HG03439 (cell line): ENCODE measurements around the gene CLDN19.

ENCODE experiments used
- ATAC-seq: cut with Tn5 transposase; IDR thresholded peaks from one replicate; pipeline ENCODE4 v1.9.1; 2021; ENCODE audit warnings: mild to moderate bottlenecking, moderate library complexity; ENCODE audit not compliant: unreplicated experiment

Gene CLDN19, protein sequence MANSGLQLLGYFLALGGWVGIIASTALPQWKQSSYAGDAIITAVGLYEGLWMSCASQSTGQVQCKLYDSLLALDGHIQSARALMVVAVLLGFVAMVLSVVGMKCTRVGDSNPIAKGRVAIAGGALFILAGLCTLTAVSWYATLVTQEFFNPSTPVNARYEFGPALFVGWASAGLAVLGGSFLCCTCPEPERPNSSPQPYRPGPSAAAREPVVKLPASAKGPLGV

DNA sequence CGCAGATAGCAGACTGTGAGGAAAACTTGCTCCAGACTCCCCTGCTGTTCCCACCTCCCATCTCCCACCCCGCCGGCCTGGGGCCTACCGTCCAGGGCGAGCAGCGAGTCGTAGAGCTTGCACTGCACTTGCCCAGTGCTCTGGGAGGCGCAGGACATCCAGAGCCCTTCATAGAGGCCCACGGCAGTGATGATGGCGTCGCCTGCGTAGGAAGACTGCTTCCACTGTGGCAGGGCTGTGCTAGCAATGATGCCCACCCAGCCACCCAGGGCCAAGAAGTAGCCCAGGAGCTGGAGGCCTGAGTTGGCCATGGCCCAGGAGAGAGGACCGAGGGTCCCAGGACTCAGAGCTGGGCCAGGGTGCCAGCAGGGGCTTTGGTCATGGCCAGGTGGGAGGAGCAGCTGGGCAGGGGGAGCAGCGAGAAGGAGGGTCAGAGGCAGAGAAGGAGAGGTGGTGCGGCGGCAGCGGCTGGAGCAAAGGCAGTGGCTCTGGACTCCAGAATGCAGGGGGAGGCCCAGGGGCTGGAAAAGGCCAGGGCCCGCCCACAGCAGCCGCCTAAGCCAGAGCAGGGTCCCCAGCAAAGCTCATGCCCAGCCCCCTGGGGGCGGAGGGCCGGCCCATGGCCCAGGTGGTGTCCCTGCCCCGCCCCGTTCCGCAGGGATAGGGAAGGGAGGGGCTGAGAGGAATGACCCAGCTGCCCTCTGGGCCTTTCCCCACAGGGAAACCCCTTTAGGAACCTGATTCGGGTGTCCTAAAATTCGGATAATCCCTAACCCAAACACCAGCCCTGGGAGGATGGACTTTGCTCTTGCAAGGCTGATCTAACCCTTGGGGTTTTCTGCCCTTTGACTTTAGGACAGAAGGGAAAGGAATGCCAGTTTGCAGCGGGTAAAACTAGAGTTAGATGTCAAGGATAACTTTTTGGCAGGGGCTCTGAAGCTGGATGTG is at the start of gene CLDN19:
Gene CLDN19 (minus strand): TSS at position 484 of the 948 bp plus-strand sequence. CDS start 173 bp downstream, at position 311.
- ATAC-seq = no peak

DNA sequence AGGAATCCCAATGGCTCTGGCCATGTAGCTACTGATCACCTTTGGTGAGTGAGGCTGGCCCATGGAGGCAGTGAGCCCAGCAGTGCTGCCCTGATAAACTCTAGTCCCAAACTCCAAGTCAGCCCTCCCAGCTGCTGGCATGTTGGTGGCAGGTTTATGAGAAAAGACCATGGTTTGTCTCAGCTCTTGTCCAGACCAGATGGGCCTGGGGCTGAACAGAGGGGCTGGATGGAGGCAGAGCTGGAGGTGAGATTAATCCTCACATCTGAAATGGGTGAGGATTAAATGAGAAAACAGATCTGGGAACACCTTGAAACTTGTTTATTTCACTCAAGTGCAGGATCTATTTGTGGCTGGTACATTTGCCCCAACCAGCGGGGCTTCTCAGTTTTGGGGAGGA is 48.0 kb upstream of the CLDN19 start:
- no peak for ATAC-seq

DNA sequence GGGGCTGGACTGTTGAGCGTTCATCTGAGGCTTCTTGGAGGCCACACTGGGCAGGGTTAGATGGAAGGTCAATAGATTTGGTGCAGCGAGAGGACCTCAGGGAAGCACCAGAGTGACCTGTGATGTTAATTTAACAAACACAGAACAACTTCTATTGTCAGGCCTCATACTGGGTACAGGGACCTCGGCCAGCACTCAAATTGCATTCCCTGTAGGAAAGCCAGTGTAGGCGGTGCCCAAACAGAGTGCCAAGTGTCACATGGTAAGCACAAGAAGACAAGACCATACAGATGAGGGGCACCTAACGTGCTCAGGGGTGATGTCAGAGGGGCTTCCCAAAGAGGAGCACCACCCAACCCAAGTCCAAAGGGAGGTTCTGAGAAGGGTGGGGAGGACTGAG is 46.1 kb upstream of the CLDN19 start:
- ATAC-seq = no peak

DNA sequence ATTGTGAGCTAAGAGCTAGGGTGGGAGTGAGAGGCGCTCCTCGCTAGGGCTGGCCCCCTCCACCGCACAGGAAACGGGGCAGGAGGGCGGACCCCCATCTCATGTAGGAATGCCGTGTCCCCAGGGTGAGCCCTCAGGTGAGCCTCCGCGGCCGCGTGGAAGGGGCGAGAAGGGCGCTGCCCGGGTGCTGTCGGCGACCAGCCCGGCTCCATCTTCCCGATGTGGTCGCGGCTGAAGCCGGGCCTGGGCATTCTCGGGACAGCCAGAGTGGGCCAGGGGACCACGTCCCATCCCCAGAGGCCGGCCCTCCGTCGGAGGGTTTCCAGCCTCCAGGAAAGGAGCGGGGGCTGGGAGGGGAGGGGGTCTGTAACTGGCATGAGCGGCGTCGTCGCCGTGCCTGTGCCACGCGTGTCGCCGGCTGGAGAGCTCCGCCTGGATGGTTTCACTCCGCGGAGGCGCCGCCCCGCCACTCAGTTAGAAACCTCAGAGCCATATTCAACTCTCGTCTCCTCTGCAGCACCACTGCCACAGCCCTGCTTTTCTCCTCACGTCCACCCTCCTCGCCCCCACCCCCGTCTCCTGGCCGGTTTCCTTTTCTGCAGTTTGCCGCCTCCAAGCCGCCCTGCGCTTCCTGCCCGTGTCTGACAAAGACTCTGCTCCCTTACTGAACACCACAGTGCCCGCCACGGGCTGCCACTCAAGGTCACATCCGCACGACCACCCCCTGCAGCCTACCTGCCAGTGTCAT is 45.1 kb upstream of the CLDN19 start, which contains the start of gene TMEM269:
Gene TMEM269 (plus strand): TSS at position 46 of the 748 bp plus-strand sequence. CDS start 4,903 bp downstream, outside the sequence.
- no peak for ATAC-seq

DNA sequence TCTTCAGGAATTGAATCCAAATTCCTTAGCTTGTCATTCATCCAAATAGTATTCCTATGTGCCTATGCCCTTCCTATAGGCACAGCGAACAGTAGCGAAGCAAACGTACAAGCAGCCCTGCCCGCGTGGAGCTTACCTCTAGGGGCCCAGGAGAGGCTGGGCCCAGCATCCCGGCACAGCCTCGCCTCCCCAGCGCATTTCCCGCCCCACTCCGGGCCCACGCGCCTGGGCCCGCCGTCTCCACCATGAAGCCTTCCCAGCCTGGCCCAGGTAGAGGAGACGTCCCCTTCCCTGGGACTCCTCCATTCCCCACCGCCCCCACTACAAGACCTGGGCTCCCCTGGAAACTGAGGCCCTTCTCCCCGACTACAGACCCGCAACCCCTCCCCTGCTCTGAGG is 44.5 kb upstream of the CLDN19 start:
- ATAC-seq = no peak

DNA sequence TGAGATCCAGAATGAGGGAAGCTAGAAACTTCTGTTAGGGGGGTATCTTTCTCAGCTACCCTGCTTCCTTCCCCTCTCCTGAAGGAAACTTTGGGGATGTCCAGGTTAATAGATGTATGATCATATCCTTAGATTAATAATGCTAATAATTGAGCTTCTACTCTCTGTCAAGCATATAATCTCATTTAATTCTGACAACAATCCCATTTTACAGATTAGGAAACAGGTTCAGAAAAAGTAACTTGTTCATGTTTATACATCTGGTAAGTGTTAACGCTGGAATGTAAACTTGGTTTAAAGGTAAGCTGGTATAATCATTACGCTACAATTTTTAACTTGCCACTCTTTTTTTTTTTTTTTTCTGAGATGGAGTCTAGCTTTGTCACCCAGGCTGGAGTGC is 43.1 kb upstream of the CLDN19 start:
- no peak for ATAC-seq

DNA sequence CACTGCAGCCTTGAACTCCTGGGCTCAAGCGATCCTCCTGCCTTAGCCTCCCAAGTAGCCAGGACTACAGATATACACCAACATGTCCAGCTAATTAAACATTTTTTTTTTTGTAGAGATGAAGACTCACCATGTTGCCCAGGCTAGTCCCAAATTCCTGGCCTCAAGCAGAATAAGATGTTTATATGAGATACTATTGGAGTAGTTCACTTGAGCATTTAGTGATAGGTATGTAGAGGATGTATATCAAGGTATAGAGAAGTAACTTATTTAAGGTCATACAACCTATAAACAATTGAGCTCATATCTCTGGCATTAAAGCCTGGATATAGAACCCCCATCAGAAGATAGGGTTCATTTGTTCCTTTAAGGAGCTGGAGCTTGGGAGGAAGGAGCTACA is 40.1 kb upstream of the CLDN19 start:
- no peak for ATAC-seq

DNA sequence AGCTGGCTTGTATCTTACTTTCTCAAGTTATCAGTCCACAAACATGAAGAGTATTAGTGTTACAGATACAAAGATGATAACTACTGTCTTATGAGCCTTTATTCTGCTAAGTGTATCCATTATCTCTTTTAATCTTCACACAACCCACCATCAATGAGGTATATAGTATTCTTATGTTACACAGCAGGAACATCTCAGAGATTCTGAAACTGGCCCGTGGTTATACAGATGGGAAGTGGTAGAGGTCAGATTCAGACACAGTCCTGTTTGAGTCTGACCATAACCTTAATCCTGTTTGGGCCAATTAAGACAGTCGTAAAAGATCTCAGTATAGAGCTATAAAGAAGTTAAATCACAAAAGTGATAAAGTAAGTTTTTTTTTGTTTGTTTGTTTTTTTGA is 39.7 kb upstream of the CLDN19 start:
- ATAC-seq = no peak

DNA sequence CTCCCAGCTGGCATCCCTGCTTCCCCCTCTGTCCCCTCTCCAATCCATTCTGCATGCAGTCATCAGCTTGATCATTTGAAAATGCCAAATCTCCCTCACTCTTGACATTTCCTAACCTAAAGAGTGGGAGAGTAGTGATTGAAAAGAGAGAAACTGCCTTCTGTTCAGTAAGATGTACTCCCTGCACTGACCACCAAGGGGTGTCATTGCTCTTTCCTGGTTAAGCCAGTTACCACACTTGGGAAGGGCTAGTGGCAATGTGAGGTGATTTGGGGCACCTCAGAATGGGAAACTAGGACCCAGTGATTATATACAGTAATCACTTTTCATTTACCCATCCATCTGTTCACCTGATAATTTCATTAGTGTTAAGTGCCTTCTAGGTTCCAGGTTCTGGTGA is 37.8 kb upstream of the CLDN19 start:
- ATAC-seq = no peak

DNA sequence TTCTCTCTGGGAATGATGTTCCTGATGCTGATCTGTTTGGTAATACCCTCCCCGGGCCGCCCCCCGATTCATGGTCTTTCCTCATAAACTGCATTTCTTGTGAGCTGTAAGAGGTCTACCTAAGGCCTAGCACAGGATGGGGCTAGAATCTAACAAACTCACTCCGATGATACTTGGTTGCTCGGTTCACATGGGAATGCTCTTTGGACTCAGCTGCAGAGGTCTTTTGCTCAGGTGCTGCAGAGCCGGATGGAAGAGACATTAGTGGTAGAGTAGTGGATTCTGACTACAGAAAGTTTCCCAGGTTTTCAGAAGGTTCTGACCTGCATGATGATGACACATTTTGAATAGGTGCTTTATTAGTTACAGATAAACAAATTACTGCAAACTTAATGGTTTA is 36.5 kb upstream of the CLDN19 start:
- ATAC-seq = no peak

DNA sequence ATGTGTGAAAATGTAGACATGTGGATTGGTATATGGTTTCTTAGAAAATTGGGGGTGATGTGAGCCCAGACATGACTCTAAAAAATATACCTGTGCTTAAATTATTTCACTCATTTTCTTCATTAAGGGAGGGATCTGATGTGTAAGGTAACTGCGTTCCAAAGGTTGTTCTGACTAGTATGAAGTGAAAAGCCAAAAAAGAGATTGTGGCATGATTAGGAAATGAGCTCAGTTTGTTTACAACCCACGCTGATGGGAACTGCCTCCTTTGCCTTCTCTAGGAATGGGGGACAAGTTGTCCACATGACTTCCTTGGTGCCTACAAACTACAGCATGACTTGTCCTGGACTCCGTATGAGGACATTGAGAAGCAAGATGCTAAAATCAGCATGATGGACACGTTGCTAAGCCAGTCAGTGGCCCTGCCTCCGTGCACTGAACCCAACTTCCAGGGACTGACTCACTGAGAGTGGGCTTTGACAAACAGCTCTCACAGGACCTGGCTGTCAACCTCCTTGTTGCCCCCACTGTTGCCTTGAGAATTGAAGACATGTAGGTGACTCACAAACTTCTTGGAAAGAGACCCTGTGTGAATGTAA is 35.0 kb upstream of the CLDN19 start:
- no peak for ATAC-seq

DNA sequence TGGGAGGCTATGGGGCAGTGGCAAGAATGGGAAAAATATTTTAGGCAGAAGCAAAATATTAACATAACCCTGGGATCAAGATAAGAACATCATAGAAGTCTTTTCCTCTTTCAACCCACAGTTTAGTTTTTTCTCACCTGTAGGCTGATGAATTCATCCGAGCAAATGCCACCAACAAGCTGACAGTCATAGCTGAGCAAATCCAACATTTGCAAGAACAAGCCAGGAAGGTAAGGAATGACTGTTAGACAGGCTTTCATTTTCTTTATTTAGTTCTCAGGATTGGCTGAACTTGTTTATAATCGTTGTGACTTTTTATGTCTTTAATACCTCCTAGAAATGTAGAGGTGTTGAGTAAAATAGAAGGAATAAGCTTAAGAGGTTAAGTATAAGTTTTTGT is 33.4 kb upstream of the CLDN19 start:
- no peak for ATAC-seq

DNA sequence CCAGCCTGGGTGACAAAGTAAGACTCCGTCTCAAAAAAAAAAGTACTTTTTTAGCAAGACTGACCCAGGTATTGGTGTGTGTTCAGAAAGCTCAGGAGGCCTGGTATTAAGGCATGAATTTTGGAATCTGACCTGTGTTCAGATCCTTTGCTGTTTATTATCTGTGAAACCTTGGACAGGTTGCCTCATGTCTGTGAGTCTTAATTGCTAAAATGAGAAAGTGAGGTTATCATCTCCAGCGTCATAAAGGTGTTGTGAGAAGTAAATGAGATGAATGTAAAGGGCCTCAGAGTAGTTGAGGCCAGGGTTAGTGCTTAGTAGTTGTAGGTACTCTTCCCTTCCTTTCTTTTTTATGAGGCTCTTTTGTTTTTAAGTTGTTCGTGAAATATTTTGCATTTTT is 29.8 kb upstream of the CLDN19 start:
- ATAC-seq = no peak

DNA sequence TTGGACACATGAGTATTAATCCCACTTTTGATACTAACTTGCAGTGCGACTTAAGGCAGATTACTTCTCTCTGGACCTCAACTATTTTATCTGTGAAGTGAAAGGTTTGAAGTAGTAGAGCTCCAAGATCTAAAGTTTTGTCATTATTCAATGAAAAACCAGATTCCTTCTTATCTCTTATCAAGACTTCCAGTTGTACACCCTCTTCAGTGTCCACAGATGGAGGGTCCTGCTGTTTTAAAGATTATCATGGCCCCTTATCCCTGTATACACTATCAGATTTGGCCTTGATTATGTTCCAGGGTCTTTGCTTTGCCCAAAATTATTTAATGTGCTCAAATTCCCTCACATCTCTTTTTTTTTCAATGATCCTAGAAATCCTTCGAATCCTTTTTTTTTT is 28.1 kb upstream of the CLDN19 start:
- no peak for ATAC-seq

DNA sequence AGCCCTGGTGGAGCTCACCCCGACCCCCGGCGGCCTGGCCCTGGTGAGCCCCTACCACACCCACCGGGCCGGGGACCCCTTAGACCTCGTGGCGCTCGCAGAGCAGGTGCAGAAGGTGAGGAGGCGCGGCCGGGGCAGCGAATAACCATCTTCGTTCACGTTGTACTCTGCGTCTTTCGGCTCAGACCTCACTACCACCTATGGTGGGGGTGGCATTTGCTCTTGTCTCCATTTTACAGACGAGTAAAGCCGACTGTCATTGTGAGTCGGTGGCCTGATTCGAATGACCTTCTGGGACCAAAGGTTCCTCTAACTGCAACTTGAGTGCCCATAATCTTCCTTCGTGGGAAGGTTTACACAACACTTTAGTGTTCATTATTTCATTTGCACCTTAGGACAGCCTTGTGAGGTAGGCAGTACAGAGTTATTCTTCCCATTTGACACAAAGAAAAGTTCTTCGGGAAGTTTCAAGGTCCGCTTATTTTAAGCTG is 27.5 kb upstream of the CLDN19 start:
- ATAC-seq = peak; percentile 3

DNA sequence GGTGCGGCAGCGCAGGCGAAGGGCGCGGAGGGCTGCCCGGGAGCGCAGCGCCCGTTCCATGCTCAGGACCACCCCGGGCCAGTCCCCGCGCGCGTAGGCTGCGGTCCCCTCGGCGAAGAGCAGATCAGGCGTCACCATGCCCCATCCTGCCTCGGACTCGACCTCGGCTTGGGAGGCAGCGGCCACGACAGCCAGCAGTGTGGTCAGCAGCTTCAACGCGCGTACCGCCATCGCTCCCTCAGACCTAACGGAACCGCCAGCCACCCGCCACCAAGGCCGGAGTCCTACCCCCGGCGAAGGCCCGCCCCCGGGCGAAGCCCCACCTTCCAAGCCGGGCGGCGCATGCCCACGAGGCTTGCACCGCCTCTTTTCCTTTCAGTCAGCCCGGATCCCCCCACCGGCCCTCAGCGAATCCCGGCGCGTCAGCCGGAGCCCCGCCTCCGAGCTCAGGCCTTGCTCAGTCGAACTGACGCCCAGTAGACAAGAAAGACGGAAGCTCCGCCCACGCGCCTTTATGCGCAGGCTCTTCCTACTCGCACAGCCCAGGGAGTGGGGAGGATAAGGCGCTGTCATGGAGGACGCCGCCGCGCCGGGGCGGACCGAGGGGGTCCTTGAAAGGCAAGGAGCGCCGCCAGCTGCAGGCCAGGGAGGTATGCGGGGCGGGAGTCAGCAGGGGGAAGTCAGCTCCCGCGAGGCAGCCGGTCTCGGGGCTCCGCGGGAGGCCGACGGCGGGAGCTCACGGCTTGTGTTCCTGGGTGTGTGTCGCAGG is 26.9 kb upstream of the CLDN19 start, which contains the start of the genes C1orf50 and P3H1:
Gene C1orf50 (plus strand): TSS at position 509 of the 769 bp plus-strand sequence. CDS start 63 bp downstream, at position 572.
Gene P3H1 (minus strand): TSS at position 288 of the 769 bp plus-strand sequence. CDS start 57 bp downstream, at position 231.
- ATAC-seq = peak; percentile 87

DNA sequence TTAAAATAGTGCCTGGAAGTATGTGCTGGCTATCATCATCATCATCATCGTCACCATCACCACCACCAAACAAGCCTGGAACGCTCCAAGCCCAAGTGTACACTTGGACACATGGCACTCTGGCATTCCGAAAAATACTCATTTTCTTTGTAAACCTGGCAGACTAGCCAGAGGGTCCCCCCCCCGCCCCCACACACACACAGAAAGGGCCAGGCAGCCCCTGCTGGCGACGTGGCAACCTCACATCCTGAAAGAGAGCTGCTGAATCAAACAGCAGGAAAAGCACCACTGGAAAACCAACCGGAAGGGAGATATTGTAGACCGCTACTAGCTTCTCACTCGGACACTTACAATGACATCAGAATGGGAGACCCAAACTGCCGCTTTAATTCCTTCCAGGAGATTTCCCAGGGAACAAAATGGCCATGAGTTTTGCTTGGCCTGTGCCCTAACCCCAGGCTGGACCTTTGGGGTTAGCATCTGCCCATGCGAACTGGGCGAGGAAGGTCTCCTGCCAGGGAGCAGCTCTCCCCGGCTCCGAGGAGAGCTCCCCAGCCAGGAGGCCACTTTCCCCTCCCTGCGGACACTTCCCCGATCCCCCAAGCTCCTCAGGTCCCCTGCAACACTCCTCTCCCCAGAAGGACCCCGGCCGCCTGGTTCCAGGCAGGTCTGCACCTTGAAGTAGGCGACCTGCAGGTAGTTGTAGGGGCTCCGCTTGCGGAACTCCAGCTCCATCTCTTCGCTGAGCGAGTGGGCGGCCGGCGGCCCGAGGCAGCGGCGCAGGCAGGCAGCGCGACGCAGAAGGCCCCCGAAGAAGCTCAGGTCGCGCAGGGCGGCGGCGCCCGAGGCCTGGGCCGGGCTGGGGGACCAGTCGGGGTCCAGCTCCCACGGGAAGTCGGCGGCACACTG is 26.1 kb upstream of the CLDN19 start:
- ATAC-seq = peak; percentile 27

DNA sequence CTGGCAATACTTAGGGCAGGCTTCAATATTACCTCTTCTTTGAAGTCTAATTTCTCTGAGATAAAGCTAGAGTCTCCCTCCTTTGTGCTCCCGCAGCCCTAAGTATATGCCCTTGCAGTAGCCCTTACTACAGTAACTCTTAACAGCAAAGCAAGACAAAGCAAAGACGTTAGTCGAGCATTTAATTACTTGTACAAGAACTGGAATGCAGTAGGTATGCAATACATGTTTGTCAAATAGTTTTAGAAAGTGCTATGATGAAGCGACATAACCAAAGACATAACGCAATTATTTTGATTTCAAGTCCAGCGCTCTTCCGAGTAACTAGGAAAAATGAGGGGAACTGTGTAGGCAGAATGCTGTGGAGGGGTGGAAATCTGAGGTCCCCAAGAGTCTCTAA is 25.2 kb upstream of the CLDN19 start:
- no peak for ATAC-seq

DNA sequence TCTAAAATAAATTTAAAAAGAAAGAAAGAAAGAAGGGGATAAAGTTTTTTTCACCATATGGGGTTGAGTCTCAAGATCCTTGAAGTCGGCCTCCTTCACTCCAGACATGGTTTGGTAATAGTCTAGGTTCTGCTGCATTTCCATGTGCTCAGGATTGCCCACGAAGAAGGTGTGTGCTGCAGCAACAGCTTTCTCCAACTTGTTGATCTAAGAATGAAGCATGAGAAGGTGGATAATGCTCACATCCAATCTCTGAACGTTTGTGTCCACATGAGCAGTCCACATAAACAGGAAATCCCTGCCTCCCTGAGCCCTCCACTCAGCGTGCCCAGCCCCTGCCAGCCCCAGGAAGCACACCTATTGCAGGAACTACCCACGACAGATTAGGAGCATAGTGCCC is 22.2 kb upstream of the CLDN19 start:
- ATAC-seq = no peak
